ENCODE data around the gene KCNQ1. TPM values are rescaled to one million over a fixed set of nuclear protein-coding genes. Genes with fewer than 3 reads are reported as not detected.

KCNQ1 gene
- total and polyA plus RNA-seq, 2 donors (not counting 3 experiments of a cell fraction or from before 2014, with no cell fraction given), result 0.07 to 0.09 TPM

DNA sequence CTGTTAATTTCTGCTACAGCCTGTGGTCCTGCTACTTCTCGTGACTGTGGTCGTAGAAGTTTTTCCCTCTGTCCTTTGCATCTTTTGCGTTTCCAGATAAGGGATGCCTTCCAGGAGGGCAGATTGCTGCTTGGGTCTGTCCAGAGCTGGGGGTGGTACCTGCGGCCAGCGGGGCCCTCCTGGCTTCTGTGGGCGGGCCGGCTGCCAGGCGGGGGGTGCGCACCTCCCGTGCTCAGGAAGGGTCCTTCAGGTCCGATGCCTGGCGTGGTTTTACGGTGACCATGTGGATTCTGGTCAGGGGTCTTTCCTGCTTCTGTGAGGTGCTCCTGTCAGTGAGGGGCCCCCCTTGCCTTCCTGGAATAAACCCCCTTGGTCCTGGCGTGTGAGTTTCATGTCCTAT lies 84.8 kb downstream of the KCNQ1 start:
- Histone ChIP-seq H3K4me1 (ENCODE audit: control insufficient read depth, extremely low read depth, insufficient read depth, low read length) (peaks cover 9% of the 10 kb centered on the region), H3K79me2 (ENCODE audit: control insufficient read depth, insufficient read depth, low read length) (no peaks in the 10 kb centered on the region), H3K27ac (ENCODE audit: insufficient read depth, low read depth, low read length) (no peak overlapping the region), H4K20me1 (replicated peaks; ENCODE audit: control insufficient read depth, extremely low read depth, insufficient read depth, low read length) (no peaks in the 10 kb centered on the region), H3K9me1 (replicated peaks; ENCODE audit: control insufficient read depth, extremely low read depth, insufficient read depth, low read length) (no peaks in the 10 kb centered on the region), H3K9me3 (replicated peaks; ENCODE audit: control insufficient read depth, insufficient read depth, low read length) (no peaks in the 10 kb centered on the region), H2AFZ (ENCODE audit: low read depth, low read length) (no peak overlapping the region), H3K4me3 (replicated peaks in 1 of 3; ENCODE audit: insufficient read depth in 1 of 3, low read depth in 1 of 3, low read length in 3 of 3) (no peak overlapping the region), H3K27me3 (ENCODE audit: control insufficient read depth in 2 of 2, insufficient read depth in 2 of 2, low read length in 2 of 2) (no peaks in the 10 kb centered on the region), H3K36me3 (ENCODE audit: control insufficient read depth in 2 of 2, extremely low read depth in 1 of 2, insufficient read depth in 2 of 2, low read length in 2 of 2) (no peaks in the 10 kb centered on the region), H3K9ac (replicated peaks; ENCODE audit: extremely low read depth, insufficient read depth, low read length) (no peak overlapping the region), H3K4me2 (ENCODE audit: insufficient read depth, low read length) (no peak overlapping the region)
- intact Hi-C loops (cut with micrococcal nuclease) (loop anchor here (5.0 to 10.0 kb wide), 4 partner anchors 332 to 888 kb away; partner anchors contain the start of gene NAP1L4), dilution Hi-C loops (cut with MboI; ENCODE audit: extremely low pct_ligation_motif_present, low sequenced_read_pairs) (no loop called here)
- ChIA-PET POLR2A (no interaction called here), CTCF (interaction anchor here (6.8 kb wide), 1 partner anchor 104 kb away, joined by 190 read pairs; no protein-coding TSS in a partner anchor)
- DNase-seq (ENCODE audit: low read depth, low spot score) (no peak), FAIRE-seq (no peak)
- no TSS peak for BruUV-seq (replicated peaks)
- TF ChIP-seq POLR2AphosphoS5 (IDR thresholded peaks at IDR 0.05; ENCODE audit: insufficient read depth, low read depth, low read length) (no peak), MYC (IDR thresholded peaks at IDR 0.05; ENCODE audit: low read depth, low read length) (no peak), GATA2 (IDR thresholded peaks at IDR 0.05; ENCODE audit: insufficient read depth, insufficient read length, low read depth, low read length) (no peak), JUN (IDR thresholded peaks at IDR 0.05; ENCODE audit: borderline replicate concordance, insufficient read depth, insufficient read length, low read depth) (no peak), POLR2A (IDR thresholded peaks at IDR 0.05; ENCODE audit: low read depth, low read length) (no peak), FOS (IDR thresholded peaks at IDR 0.05; ENCODE audit: borderline replicate concordance, insufficient read depth, low read length) (no peak), EZH2 (IDR thresholded peaks at IDR 0.05; ENCODE audit: borderline replicate concordance, low read depth, low read length, severe bottlenecking) (no peak), CTCF (IDR thresholded peaks at IDR 0.05; ENCODE audit: extremely low read depth in 1 of 2, insufficient read depth in 1 of 2, low read depth in 1 of 2, low read length in 2 of 2) (no peak)
- TF ChIP-seq, protein P1, sequence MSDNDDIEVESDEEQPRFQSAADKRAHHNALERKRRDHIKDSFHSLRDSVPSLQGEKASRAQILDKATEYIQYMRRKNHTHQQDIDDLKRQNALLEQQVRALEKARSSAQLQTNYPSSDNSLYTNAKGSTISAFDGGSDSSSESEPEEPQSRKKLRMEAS (IDR thresholded peaks at IDR 0.05; ENCODE audit: insufficient read depth, insufficient read length), result no peak
